HFFc6 (cell line): ENCODE results near the gene THAP3. TPM values are rescaled to one million over a fixed set of nuclear protein-coding genes. Genes with fewer than 3 reads are reported as not detected.
A peak's percentile ranks its signal among the peaks of the same experiment; 100 is the strongest.

ENCODE experiments used
- DNase-seq: peaks from one replicate; pipeline ENCODE4 v3.0.0-alpha.2; 2018
- H3K27ac Mint-ChIP-seq: 2 replicates; pipeline ENCODE4 v1.8.0; 2020; ENCODE audit warnings: mild to moderate bottlenecking, mixed read lengths
- H3K27me3 Mint-ChIP-seq: 2 replicates; pipeline ENCODE4 v1.8.0; 2021; ENCODE audit warnings: mild to moderate bottlenecking, moderate library complexity, mixed read lengths; ENCODE audit not compliant: insufficient read depth
- H3K36me3 Mint-ChIP-seq: 2 replicates; pipeline ENCODE4 v1.8.0; 2021; ENCODE audit warnings: low read depth, mixed read lengths
- H3K4me1 Mint-ChIP-seq: 2 replicates; pipeline ENCODE4 v1.8.0; 2020; ENCODE audit warnings: low read depth, mixed read lengths
- H3K4me3 Mint-ChIP-seq: 2 replicates; pipeline ENCODE4 v1.8.0; 2020; ENCODE audit warnings: mild to moderate bottlenecking, moderate library complexity, mixed read lengths
- H3K9me3 Mint-ChIP-seq: 2 replicates; pipeline ENCODE4 v1.8.0; 2020; ENCODE audit warnings: mild to moderate bottlenecking, mixed read lengths
- total RNA-seq, 6 experiments: library from RNA; stranded (reverse); fragmentation: NEBNext Ultra II Directional; extraction: Animal tissue kit (Norgen Biotek cat#: 25700); gene quantifications; 2 replicates in 1 of 6; 3 replicates in 5 of 6; pipeline ENCODE4 v1.2.3, GENCODE V29; 2021
- TF ChIP-seq, protein P1 (sequence below): fragments of 200-600 bp; sonication (generic); IDR thresholded peaks from 2 replicates; pipeline ENCODE4 v1.5.0; 2021; ENCODE audit warnings: antibody characterized with exemption, mild to moderate bottlenecking

THAP3 gene
- total RNA-seq, 6 experiments from 2014 or later: 12.9 to 18.2 (median 16.2) TPM

DNA sequence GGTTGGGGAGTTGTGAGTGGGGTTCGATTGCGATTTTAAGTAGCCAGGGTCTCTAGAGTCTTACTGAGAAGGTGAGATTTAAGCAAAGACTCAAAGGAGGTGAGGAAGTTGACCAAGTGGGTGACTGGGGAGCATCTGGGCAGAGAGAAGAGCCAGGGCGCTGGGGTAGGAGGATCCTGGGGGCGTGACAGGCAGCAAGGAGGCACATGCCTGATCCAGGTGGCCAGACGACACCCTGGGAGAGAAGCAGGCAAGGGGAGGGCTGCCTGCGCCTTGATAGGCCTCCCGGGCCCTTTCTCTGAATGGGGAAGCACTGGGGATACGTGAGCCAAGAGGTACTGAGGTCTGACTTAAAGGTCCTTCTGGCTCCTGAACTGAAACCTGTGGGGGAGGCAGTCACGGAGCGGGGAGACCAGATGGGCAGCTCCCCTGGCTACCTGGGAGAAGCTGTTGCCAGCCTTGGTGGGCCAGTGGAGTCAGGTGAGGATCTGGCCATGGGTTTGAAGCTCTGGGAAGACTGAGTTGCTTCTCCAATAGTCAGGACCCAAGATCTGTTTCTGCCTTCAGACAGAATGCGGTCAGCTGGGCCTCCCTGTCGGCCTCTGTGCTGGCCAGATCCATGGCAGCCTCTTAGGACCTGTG is 39.5 kb upstream of the THAP3 start:
- Mint-ChIP-seq H3K27me3 (peaks cover 7% of the 10 kb centered on the region), H3K4me1 (peaks cover 22% of the 10 kb centered on the region), H3K9me3 (no peaks in the 10 kb centered on the region), H3K36me3 (no peaks in the 10 kb centered on the region; the same call in 1 of the 2 replicates), H3K27ac (no peak overlapping the region), H3K4me3 (no peak overlapping the region)
- DNase-seq: no peak
- TF ChIP-seq, protein P1, sequence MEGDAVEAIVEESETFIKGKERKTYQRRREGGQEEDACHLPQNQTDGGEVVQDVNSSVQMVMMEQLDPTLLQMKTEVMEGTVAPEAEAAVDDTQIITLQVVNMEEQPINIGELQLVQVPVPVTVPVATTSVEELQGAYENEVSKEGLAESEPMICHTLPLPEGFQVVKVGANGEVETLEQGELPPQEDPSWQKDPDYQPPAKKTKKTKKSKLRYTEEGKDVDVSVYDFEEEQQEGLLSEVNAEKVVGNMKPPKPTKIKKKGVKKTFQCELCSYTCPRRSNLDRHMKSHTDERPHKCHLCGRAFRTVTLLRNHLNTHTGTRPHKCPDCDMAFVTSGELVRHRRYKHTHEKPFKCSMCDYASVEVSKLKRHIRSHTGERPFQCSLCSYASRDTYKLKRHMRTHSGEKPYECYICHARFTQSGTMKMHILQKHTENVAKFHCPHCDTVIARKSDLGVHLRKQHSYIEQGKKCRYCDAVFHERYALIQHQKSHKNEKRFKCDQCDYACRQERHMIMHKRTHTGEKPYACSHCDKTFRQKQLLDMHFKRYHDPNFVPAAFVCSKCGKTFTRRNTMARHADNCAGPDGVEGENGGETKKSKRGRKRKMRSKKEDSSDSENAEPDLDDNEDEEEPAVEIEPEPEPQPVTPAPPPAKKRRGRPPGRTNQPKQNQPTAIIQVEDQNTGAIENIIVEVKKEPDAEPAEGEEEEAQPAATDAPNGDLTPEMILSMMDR: no peak

DNA sequence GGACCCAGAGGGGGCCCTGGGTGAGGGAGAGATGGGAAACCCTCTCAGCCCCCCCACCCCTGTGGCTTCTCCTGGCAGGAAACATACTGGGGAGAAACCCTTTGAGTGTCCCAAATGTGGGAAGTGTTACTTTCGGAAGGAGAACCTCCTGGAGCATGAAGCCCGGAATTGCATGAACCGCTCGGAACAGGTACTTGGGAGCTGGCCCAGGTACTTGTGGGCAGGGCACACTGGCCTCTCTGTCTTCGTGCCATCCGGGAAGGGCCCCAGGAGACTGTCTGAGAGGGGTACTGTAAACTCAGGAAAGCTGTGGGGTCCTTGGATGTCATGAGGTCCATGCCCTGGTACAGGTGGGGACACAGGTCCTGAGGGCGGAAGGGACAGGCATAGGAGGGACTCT is 38.8 kb upstream of the THAP3 start:
- TF ChIP-seq, protein P1: no peak
- DNase-seq: no peak
- peaks cover 7% of the 10 kb centered on the region; the same call in 1 of the 2 replicates for H3K27me3 Mint-ChIP-seq
- no peaks in the 10 kb centered on the region for H3K9me3 Mint-ChIP-seq
- H3K4me3 Mint-ChIP-seq: no peak overlapping the region
- H3K27ac Mint-ChIP-seq: no peak overlapping the region
- H3K4me1 Mint-ChIP-seq: peaks cover 17% of the 10 kb centered on the region
- no peaks in the 10 kb centered on the region; the same call in 1 of the 2 replicates for H3K36me3 Mint-ChIP-seq

DNA sequence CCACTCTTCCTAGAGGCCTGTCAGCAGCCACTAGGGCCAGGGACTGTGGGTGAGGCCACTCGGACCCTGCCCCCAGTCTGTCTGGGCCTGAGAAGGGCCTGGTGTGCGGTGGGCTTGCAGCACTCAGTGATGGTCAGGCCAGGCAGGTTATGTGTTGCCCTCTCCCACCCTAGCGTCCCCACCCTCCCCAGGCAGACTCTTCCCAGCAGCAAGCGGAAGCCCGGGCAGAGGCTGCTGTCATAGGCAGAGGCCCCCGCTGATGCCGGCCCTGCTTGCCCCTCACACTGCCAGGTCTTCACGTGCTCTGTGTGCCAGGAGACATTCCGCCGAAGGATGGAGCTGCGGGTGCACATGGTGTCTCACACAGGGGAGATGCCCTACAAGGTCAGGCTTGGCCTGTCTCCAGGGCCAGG is 38.3 kb upstream of the THAP3 start:
- TF ChIP-seq, protein P1: no peak
- Mint-ChIP-seq H3K36me3 (no peaks in the 10 kb centered on the region), H3K4me1 (peaks cover 13% of the 10 kb centered on the region; the same call in 1 of the 2 replicates), H3K4me3 (no peak overlapping the region), H3K27me3 (peaks cover 7% of the 10 kb centered on the region; the same call in 1 of the 2 replicates), H3K9me3 (no peaks in the 10 kb centered on the region), H3K27ac (no peak overlapping the region)
- DNase-seq: no peak

DNA sequence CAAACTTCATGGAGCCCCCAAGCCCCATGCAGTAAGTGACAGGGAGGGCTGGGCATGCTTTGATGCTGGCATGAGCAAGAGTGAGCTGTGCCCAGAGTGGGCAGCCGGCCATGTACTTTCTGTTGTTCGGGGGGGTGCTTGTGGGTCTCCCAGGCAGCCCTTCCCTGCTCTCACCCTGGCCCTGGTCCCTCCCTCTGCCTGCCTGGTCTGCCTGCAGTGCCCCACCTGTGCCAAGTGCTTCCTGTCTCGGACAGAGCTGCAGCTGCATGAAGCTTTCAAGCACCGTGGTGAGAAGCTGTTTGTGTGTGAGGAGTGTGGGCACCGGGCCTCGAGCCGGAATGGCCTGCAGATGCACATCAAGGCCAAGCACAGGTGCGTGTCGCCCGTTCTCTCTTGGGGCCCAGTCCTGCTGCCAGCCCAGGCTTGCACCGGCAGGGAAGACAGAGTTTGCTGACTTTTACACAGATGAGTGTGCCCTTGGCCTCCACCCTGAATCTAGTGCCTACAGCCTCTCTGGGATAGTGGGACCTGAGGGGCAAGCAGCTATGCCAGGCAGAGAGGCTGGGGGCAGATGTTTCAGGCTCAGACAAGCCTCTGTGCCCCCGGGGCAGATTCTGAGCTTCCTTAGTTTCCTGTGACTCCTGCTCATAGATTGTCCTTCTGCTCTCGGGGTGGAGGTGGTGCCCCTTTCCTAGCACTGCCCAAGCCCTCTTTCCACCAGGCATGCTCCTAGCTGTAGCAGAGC is 37.2 kb upstream of the THAP3 start:
- H3K4me3 Mint-ChIP-seq: no peak overlapping the region
- peaks cover 5% of the 10 kb centered on the region; the same call in 1 of the 2 replicates for H3K4me1 Mint-ChIP-seq
- DNase-seq: no peak
- TF ChIP-seq, protein P1: no peak
- H3K27me3 Mint-ChIP-seq: peaks cover 7% of the 10 kb centered on the region; the same call in 1 of the 2 replicates
- H3K36me3 Mint-ChIP-seq: no peaks in the 10 kb centered on the region
- no peaks in the 10 kb centered on the region for H3K9me3 Mint-ChIP-seq
- H3K27ac Mint-ChIP-seq: peak overlapping the region; percentile 53; the same call in 1 of the 2 replicates

DNA sequence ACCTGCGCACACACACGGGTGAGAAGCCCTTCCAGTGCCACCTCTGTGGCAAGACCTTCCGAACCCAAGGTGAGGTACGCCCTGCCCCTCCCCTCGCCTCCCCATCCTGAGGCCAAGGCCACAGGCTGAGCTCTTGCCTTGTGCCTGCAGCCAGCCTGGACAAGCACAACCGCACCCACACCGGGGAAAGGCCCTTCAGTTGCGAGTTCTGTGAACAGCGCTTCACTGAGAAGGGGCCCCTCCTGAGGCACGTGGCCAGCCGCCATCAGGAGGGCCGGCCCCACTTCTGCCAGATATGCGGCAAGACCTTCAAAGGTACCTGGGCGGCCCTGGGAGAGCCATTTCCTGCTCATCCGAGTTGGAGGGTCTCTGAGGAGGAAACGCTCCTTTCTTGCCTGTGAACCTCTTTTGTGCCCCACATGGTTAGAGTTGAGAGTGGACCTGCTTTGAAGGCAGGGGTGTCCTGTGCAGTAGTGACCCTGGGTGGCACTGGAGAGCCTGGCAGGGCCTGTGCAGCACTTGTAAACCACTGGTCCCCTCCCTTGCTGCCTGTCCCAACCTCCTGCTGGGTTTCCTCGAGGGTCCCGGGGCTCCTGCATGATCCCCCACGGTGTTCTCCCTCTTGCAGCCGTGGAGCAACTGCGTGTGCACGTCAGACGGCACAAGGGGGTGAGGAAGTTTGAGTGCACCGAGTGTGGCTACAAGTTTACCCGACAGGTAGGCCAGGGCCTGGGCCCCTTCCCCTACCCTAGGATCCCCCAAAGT is 36.4 kb upstream of the THAP3 start:
- H3K36me3 Mint-ChIP-seq: no peaks in the 10 kb centered on the region
- DNase-seq: no peak

More for the DNA sequence above, 36.4 kb upstream of the THAP3 start:
- H3K4me3 Mint-ChIP-seq: no peak overlapping the region
- peak overlapping the region; percentile 53; the same call in 1 of the 2 replicates for H3K27ac Mint-ChIP-seq
- no peaks in the 10 kb centered on the region for H3K9me3 Mint-ChIP-seq
- H3K27me3 Mint-ChIP-seq: 0 out of 2 replicates have a peak, but pooled peaks cover 4% of the 10 kb centered on the region
- 0 out of 2 replicates have a peak, but pooled peaks cover 4% of the 10 kb centered on the region for H3K4me1 Mint-ChIP-seq
- TF ChIP-seq, protein P1: no peak
